Stimulated activated CD4-positive, alpha-beta T cell treated with anti-CD3 and anti-CD28 coated beads, Interleukin-2, amount 100 ng/mL, for 48 hours (primary cell): ENCODE measurements around the gene CYTH3.
"Not testable (repeated sequence)": the region's sequence is repeated elsewhere in the genome, so short reads cannot be mapped to it uniquely, and the experiment has no call there.

Source experiments
- DNase-seq, 2 donors: peaks; one replicate each; pipeline ENCODE4 v3.0.0-alpha.2; 2020

Gene CYTH3

GRCh38 chr7:6163402-6163801, 109.0 kb downstream of the CYTH3 start:
- no peak for DNase-seq

- DNase-seq: no peak
Measured at GRCh38 chr7:6162650-6163366, 109.6 kb downstream of the CYTH3 start.

GRCh38 chr7:6162331-6162620, 110.1 kb downstream of the CYTH3 start:
- DNase-seq: no peak

DNA sequence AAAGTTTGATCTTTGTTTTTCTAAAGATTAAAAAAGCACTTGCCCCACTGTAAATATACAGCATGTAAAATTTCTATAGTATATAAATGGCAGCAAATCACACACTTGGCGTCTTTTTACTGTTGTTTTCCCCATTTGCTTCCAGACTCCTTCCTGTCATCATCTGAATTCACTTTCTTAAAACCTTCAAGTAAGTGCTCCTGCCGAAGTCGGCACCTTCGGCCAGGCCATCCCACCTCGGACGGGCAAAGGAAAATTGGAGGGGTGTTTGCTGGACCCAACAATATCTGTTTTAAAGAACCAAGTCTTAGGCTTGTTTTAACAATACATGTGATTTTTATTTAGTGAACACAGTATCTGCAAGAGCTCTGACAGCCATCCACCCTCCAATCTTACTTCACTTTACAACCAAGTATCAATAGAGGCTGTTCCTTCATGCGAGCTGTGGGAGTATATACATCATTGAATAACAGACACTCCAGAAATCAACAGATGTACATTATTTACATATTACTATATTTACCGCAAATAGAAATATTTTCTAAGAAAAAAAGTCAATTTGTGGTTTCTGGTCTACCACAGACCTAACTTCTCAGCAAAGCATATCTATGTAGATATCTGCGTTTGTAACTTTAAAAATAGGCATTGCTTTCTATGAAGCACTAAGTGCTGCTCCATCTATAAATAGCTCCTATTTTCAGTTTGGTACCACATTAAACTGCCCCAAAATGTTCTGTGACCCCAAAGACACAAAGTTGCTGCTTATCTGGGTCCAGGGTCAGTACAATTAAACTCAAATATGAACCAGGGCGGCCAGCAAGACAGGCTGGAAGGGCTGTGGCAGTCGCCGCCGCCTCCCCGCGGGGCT, 110.7 kb downstream of the CYTH3 start:
- no peak for DNase-seq

- DNase-seq: peak in 1 of 2 donors; percentile 8
Measured at GRCh38 chr7:6160191-6160623, 112.2 kb downstream of the CYTH3 start.

DNA sequence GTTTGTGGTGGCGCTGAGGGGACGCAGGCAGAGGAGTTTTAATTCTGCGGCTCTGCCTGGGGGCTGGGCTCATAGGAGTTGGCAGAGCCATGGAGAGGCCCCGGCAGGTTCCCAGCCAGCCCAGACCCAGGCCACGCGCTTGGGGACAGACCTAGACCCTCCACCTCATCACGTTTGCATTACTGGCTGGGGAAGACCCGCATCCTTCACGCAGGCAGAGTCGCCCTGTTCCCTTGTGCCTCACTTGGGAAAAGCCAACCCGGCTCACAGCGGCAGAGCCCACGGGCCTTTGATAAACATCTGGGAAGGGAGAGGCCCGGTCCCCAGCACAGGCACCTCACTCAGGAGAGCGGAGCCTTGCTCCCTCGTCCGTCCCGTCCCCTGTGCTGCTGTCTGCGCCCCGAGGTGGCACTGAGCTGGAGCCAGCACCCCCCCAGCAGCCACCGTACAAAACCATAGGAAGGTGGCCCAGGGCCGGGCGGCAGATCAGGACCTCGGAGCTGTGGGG, 112.8 kb downstream of the CYTH3 start:
- DNase-seq: no peak

GRCh38 chr7:6159097-6159483, 113.3 kb downstream of the CYTH3 start:
- DNase-seq: no peak

DNA sequence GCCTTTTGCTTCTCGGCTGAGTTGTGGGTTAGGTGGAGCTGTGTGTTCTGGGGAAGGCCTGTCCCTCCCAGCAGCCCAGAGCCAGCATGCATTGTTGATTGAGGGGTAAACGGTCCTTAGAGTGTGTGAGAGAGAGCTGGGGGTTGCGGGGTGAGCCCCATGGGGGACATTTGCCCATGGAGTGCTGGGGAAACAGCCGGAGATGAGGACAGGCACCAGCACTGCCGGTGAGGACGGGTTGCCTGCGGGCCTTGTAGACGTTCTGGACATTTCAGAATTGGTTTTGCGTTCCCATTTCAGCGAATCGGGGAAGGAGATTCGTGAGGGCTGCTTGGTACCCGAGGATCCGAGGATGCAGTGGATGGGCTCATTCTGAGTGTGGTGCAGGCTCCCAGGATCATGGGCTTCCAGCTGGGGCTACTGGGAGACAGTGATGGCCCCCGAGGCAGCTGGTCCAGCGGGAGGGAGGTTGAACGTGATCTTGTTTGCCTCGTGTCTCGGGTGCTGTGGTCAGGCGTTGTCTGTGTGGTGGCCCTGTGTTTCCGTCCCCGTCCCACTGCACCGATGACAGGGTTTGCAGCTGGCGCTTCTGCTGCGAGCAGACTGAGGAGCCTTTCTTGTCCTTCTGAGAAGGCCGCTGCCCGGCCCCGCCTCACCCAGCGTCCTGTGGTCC, 113.9 kb downstream of the CYTH3 start:
- no peak for DNase-seq

GRCh38 chr7:6157685-6158423, 114.6 kb downstream of the CYTH3 start:
- DNase-seq: no peak

DNA sequence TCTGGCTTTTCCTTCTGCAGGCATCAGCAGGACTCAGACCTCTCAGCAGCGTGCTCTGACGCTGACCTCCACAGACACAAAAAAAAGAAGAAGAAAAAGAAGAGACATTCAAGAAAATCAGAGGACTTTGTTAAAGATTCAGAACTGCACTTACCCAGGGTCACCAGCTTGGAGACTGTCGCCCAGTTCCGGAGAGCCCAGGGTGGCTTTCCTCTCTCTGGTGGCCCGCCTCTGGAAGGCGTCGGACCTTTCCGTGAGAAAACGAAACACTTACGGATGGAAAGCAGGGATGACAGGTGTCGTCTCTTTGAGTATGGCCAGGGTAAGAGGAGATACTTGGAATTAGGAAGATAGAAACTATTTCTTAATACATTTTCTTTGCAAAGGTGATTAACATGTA, 115.7 kb downstream of the CYTH3 start:
- no peak for DNase-seq

- DNase-seq: no peak
Measured at GRCh38 chr7:6155596-6155995, 116.8 kb downstream of the CYTH3 start.

DNA sequence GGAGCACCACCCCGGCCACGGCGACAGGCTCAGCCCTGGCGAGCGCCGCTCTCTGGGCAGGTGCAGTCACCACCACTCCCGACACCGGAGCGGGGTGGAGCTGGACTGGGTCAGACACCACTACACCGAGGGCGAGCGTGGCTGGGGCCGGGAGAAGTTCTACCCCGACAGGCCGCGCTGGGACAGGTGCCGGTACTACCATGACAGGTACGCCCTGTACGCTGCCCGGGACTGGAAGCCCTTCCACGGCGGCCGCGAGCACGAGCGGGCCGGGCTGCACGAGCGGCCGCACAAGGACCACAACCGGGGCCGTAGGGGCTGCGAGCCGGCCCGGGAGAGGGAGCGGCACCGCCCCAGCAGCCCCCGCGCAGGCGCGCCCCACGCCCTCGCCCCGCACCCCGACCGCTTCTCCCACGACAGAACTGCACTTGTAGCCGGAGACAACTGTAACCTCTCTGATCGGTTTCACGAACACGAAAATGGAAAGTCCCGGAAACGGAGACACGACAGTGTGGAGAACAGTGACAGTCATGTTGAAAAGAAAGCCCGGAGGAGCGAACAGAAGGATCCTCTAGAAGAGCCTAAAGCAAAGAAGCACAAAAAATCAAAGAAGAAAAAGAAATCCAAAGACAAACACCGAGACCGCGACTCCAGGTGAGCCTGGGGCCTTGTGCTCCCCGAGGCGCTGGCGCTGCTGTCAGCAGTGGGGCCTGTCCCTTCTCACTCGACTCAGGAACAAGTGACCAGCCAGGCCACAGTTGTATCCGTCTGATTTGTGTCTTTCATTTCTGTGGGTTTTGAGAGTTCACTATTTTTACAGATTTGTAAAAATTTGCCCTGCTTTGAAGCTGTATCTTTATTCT, 117.7 kb downstream of the CYTH3 start:
- DNase-seq: no peak

GRCh38 chr7:6153646-6154541, 118.5 kb downstream of the CYTH3 start:
- DNase-seq: no peak

DNA sequence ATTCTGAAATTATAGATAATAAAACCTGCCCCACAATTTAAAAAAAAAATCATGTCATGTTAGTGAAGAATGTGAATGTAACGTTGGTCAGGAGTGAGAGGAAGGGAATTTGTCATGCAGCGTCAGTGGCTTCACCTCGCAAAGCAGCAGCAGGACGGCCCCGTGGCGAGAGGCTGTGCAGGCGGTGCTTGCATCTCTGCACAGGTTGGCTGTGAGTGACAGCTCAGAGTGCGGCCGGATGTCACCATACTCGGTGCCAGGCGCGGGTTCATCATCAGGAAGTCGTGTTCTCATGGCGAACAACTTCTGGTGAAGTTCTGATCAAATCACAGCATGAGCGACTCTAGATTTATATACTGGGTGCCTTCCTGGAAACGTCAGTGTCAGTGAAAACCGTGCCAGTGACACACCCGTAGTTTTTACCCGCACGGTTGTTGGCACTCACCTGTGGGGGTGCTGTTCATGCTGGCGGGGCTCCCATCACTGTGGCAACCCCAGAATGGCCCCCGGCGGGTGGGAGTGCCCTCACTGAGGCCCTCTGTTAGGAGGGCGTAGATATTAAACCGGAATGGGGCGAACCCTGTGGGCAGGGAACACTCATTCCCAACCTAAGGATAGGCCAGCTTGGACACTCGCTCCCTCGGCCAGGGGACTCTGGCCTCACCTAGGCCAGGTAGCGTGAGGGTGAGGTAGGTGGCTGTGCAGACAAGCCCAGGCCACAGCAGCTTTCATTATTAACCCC, 120.3 kb downstream of the CYTH3 start:
- no peak for DNase-seq

DNA sequence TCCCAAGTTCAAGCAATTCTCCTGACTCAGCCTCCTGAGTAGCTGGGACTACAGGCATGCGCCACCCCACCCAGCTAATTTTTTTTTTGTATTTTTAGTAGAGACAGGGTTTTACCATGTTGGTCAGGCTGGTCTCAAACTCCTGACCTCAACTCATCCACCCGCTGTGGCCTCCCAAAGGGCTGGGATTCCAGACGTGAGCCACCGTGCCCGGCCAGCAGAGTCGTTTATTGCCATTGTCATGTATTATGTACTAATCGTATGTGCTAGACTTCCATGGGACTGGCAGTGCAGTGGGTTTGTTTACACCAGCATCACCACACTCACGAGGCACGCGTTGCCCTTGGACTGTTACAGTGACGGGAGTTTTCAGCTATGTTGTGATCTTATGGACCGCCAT, 120.9 kb downstream of the CYTH3 start:
- not testable (repeated sequence) for DNase-seq

DNA sequence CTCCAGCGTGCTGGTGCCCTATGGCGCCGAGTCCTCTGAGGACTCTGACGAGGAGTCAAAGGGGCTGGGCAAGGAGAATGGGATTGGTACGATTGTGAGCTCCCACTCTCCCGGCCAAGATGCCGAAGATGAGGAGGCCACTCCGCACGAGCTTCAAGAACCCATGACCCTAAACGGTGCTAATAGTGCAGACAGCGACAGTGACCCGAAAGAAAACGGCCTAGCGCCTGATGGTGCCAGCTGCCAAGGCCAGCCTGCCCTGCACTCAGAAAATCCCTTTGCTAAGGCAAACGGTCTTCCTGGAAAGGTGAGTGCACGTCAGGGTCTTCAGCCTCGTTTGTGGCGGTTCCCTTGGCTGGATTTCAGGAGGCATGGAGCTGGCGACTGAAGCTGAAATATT, 122.4 kb downstream of the CYTH3 start:
- no peak for DNase-seq

DNA sequence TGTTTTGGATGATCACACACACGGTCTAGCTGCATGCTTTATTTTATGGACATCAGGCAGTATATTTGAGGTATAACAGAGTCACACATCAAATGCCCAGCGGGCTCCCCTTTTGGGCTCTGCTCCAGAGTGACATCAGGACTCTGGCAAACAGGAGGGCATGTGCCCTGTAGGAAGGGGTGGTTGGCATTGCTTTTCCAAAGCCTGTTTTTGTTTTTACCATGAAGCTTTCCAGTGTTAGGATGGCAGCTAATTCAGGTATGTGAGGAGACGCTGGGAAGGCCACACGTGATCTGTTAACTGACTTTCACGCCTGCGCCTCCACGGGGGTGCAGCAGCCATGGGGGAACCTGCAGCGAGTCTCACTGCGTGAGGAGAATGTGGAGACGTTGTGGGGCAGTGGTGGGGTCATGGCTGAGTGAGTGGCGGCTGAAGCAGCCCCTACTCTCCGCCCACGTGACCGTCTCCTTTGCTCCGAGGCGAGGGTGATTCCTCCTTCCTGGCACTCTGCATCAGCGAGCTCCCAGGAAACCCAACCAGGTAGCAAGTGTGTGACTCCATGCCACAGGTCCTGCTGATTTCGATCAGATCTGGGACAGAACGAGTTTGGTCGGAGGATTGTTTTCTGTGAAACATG, 123.6 kb downstream of the CYTH3 start:
- DNase-seq: no peak

DNA sequence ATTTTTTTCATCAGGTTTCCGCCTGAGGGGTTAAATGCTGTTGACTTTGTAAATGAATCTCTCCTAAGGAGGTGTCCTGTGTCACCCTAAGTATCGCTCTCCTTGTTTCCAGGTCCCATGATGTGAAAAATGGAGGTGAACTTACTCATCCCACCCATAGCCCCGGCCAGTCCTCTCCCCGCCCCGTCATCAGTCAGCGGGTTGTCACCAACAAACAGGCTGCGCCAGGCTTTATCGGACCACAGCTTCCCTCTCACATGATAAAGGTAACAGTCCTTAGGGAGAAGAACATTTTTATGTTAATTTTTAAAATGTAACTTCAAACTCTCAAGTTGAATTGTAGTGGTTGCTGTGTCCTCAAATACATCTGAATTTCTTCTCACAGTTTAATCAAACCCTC, 124.8 kb downstream of the CYTH3 start:
- no peak for DNase-seq

DNA sequence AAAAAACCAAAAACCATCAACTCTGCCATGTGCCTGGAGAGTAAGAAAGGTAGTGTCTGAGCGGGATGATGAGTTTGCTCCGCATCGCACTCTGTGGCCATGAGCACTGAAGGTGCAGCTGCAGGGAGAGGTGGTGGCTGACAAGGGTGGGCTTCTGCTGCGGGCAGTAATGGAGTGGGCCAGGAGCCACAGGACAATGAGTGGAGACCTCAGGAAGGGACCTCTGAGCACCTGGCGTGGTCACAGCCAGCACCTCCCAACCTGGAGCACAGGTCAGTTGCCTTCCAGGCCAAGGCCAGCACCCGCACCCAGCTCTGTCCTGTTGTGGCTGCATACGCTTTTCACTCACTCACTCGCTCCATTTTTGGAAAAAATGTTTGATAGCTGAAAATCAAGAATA, 125.8 kb downstream of the CYTH3 start:
- no peak for DNase-seq

DNA sequence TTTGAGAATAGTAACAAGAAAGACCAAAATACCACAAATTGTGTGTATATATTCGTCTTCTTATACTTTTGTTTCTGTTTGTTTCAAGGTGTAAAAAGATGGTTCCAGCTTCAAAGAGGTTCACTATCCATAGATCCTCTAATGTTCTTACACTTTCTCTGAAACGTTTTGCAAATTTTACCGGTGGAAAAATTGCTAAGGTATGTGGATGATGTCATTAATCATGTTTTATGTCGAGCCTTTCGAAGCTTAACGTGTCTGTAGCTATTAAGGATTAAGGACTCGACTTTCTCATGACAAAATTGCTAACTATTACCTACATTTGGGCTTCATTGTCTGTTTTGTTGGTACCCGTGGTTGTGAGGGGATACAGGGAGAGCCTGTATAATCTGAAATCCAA, 128.4 kb downstream of the CYTH3 start:
- DNase-seq: no peak
